Cardiac fibroblast (primary cell): ENCODE data around the gene PXK.

ENCODE experiments used
- DNase-seq, 2 donors: peaks; one replicate each; pipeline versions ENCODE4 v3.0.0 to v3.0.0-alpha.2; 2010; ENCODE audit warnings: low read depth in 2 of 2
- H3K4me3 ChIP-seq, 2 donors: replicated peaks in 1 of 2; 1 replicate in 1 of 2; 2 replicates in 1 of 2; pipeline ENCODE4 v1.5.1; 2011; ENCODE audit warnings: low read depth in 2 of 2, low read length in 2 of 2, mild to moderate bottlenecking in 2 of 2, moderate library complexity in 1 of 2
- TF ChIP-seq, protein P1 (sequence below): IDR thresholded peaks from one replicate; pipeline ENCODE4 v1.5.1; 2011; ENCODE audit warnings: low read depth, mild to moderate bottlenecking, low read length, inconsistent platforms

The PXK gene

DNA sequence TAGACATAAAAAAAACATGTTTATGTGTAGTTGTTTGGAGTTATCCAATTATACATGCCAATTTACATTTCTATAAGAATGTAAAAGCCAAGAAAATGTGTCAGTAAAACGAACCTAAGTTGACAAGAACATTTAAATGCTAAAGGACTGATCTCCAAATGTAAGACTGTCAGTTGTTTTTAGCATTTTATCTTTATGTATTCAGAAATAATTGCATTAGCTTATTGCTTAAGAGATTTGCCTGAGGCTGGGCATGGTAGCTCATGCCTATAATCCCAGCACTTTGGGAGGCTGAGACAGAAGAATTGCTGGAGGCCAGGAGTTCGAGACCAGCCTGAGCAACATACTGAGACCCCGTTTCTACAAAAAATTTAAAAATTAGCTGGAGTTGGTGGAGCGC lies 26.9 kb downstream of the PXK start:
- no peak for DNase-seq
- TF ChIP-seq, protein P1, sequence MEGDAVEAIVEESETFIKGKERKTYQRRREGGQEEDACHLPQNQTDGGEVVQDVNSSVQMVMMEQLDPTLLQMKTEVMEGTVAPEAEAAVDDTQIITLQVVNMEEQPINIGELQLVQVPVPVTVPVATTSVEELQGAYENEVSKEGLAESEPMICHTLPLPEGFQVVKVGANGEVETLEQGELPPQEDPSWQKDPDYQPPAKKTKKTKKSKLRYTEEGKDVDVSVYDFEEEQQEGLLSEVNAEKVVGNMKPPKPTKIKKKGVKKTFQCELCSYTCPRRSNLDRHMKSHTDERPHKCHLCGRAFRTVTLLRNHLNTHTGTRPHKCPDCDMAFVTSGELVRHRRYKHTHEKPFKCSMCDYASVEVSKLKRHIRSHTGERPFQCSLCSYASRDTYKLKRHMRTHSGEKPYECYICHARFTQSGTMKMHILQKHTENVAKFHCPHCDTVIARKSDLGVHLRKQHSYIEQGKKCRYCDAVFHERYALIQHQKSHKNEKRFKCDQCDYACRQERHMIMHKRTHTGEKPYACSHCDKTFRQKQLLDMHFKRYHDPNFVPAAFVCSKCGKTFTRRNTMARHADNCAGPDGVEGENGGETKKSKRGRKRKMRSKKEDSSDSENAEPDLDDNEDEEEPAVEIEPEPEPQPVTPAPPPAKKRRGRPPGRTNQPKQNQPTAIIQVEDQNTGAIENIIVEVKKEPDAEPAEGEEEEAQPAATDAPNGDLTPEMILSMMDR, result no peak
- no peak overlapping the region for H3K4me3 ChIP-seq

DNA sequence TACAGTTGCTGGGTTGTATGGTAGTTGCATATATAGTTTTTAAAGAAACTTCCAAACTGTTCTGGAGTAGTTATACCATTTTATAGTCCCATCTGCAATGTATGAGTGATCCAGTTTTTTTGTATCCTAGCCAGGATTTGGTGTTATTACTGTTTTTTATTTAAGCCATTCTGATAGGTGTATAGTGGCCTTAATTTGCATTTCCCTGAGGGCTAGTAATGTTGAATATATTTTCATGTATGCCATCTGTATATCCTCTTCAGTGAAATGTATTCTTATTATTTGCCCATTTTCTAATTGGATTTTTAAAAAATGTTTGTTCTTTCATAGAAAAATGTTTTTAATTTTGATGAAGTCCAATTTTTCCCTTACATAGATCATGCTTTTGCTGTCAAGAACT lies 29.2 kb downstream of the PXK start:
- no peak overlapping the region for H3K4me3 ChIP-seq
- DNase-seq, result no peak
- TF ChIP-seq, protein P1, result no peak

DNA sequence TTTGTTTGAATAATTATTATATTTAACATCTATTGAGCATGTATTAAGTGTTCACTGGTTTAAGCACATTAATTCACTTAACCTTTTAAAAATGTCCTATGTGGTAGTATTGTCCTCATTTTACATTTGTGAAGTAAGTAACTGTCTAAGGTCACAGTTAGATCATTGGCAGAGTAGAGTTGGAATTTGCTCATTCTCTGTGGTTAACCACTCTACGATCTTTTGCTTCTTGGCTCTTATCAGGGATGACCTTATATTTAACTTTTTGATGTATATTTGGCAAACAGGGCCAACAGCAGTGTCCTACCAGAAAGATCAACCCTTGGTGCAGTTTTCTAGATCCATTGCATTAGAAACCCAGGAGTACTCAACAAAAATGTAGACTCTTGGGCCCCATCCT lies 34.0 kb downstream of the PXK start:
- DNase-seq, result peak in 1 of 2 donors; percentile 35
- TF ChIP-seq, protein P1, result no peak

DNA sequence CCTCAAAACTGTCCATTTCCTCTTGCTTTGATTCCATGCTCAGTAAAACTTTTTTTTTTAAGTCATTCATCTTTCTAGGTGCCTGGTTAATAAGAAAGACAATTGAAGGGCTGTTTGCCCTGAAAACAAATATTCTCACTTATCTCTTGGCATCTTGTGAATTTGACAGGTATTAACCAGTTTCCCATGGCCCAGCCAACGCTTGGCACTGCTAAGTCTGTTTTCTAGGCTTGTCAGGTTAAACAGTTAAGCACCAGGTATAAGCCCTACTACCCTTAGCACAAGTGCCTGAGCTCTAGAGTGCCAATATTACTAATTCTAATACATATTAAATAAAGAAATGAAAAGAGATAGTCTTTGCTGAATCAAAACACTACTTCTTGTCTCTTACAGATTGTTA lies 36.3 kb downstream of the PXK start:
- DNase-seq, result no peak
- TF ChIP-seq, protein P1, result no peak
- H3K4me3 ChIP-seq, result no peak overlapping the region

More for the DNA sequence above, 34.0 kb downstream of the PXK start:
- no peak overlapping the region for H3K4me3 ChIP-seq

DNA sequence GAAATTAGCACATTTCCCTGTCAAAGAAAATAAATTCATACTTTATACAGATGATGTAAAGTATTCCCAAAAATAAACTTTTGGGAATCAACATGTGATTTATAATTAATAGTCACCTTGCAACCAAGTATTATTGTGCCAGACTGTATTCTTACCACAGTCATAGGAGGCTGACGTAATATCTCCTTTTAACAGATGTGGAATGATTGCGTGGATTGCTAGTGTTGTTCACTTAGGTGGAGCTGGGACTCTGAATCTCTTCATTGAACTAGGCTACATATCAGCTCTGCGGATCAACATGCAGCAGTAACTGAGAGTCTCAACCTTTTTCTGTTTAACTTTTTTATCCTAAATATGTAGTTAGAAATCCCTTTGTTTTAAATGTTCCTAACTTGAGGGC lies 37.2 kb downstream of the PXK start:
- H3K4me3 ChIP-seq, result no peak overlapping the region
- DNase-seq, result no peak
- TF ChIP-seq, protein P1, result no peak

DNA sequence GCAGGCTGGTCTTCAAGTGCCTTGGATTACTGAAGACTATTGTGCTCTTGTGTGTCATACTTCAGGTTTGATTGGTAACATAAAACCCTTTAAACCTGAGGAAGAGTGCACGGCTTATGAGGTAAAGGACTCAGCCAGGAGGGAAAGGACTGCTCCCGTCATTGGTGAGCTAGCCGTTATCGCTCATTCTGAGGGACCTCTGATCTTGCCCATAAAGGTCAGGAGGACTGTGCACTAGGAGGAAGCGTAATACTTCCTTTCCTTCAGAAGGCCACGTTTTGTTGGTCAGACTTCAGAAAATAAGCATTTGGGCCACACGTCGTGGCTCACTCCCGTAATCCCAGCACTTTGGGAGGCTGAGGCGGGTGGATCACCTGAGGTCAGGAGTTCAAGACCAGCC lies 37.7 kb downstream of the PXK start:
- no peak overlapping the region for H3K4me3 ChIP-seq
- TF ChIP-seq, protein P1, result no peak
- DNase-seq, result no peak

DNA sequence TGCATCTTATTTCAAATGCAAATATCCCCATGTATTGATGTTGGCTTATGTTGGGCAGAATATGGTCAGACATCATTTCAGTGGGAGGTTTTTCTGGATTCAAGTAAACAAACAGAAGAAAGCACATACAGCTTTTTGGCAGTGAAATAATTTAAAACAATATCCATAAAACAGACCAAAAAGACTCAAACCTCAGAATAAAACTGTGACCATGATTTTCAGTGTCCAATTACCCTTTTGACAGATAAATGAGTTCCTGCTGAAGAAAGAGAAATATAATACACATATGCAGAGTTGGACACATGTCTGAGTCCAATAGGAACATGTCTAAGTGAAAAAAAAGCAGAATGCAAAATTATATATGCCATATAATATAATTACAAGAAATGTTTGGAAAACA lies 39.1 kb downstream of the PXK start:
- TF ChIP-seq, protein P1, result no peak
- no peak for DNase-seq
- no peak overlapping the region for H3K4me3 ChIP-seq
